Sigmoid colon (tissue), 4 donors: ENCODE results near the gene CAMTA1.

ENCODE experiments used
- CTCF ChIP-seq, 4 experiments: fragments of 450-650 bp in 3 of 4; fragments of 200-600 bp in 1 of 4; IDR thresholded peaks; one replicate each; pipeline ENCODE4 v1.5.1; 2016 to 2019; ENCODE audit warnings: antibody characterized with exemption in 4 of 4, mild to moderate bottlenecking in 3 of 4, moderate library complexity in 2 of 4
- EP300 ChIP-seq, 4 donors: sonication (generic); formaldehyde crosslinking; IDR thresholded peaks; one replicate each; pipeline ENCODE4 v1.6.1; 2017; ENCODE audit warnings: antibody characterized with exemption in 4 of 4
- POLR2AphosphoS5 ChIP-seq, 4 donors: sonication (generic); formaldehyde crosslinking; IDR thresholded peaks; one replicate each; pipeline ENCODE4 v1.6.1; 2017; ENCODE audit warnings: antibody characterized with exemption in 4 of 4

GRCh38 chr1:7130127-7130526 lies 344.9 kb downstream of the CAMTA1 start:
- no peak for TF ChIP-seq CTCF (IDR thresholded peaks at IDR 0.05)
- TF ChIP-seq EP300 (IDR thresholded peaks at IDR 0.05): no peak
- TF ChIP-seq POLR2AphosphoS5 (IDR thresholded peaks at IDR 0.05): no peak
